Muscle layer of colon (tissue), 2 donors: ENCODE measurements around the gene PDZRN4.

ENCODE experiments used
- H3K27ac ChIP-seq: one replicate; pipeline ENCODE4 v1.7.0; 2013; ENCODE audit warnings: low read depth, mild to moderate bottlenecking, low read length, moderate library complexity
- H3K27me3 ChIP-seq, 2 donors: one replicate each; pipeline ENCODE4 v1.7.0; 2013; ENCODE audit warnings: low read length in 2 of 2, mild to moderate bottlenecking in 2 of 2; ENCODE audit not compliant: insufficient read depth in 2 of 2, control insufficient read depth in 1 of 2
- H3K36me3 ChIP-seq: one replicate; pipeline ENCODE4 v1.7.0; 2013; ENCODE audit warnings: mild to moderate bottlenecking, low read length; ENCODE audit not compliant: insufficient read depth
- H3K4me1 ChIP-seq: one replicate; pipeline ENCODE4 v1.7.0; 2013; ENCODE audit warnings: mild to moderate bottlenecking, low read length; ENCODE audit not compliant: insufficient read depth
- H3K4me3 ChIP-seq, 2 donors: one replicate each; pipeline ENCODE4 v1.7.0; 2013; ENCODE audit warnings: low read length in 2 of 2, low read depth in 1 of 2, mild to moderate bottlenecking in 1 of 2, moderate library complexity in 1 of 2
- H3K9ac ChIP-seq: one replicate; pipeline ENCODE4 v1.7.0; 2013; ENCODE audit warnings: low read length
- H3K9me3 ChIP-seq: one replicate; pipeline ENCODE4 v1.7.0; 2013; ENCODE audit warnings: mild to moderate bottlenecking, low read length
- donor health status: abdominal sarcoma.
- donor health status: Adenocarcinoma of cecum.

The PDZRN4 gene

GRCh38 chr12:41436076-41436475 is 248.0 kb downstream of the PDZRN4 start:
- Histone ChIP-seq H3K27ac (no peak overlapping the region), H3K4me3 (no peak overlapping the region), H3K36me3 (no peaks in the 10 kb centered on the region), H3K9ac (no peak overlapping the region), H3K27me3 (no peaks in the 10 kb centered on the region), H3K4me1 (peaks cover 8% of the 10 kb centered on the region), H3K9me3 (no peaks in the 10 kb centered on the region)

DNA sequence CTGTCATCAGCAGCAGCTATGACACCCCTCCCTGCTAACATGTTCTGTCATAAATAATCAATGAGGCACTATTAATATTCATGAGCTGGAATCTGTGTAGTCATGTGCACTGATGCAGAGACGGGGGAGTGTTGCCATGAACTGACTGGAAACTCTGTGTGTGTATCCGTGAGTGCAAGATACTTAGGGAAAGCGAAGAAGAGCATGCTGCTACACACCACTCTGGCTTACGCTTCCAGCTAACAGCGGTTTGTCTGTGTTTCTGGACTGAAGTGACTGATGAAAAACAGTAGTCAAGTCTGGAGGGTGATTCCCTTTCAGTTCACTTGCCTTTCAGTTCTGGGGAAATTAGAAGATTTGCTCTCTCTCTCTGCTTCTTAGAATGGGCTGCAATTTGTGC is 249.4 kb downstream of the PDZRN4 start:
- Histone ChIP-seq H3K27ac (no peak overlapping the region), H3K9ac (no peak overlapping the region), H3K36me3 (no peaks in the 10 kb centered on the region), H3K4me1 (peaks cover 10% of the 10 kb centered on the region), H3K9me3 (no peaks in the 10 kb centered on the region), H3K4me3 (no peak overlapping the region), H3K27me3 (no peaks in the 10 kb centered on the region)

GRCh38 chr12:41438854-41439541 is 250.9 kb downstream of the PDZRN4 start:
- no peak overlapping the region for H3K4me3 ChIP-seq
- H3K9ac ChIP-seq, result no peak overlapping the region
- H3K9me3 ChIP-seq, result no peaks in the 10 kb centered on the region
- H3K27ac ChIP-seq, result no peak overlapping the region
- no peaks in the 10 kb centered on the region for H3K27me3 ChIP-seq
- no peaks in the 10 kb centered on the region for H3K36me3 ChIP-seq
- peaks cover 24% of the 10 kb centered on the region for H3K4me1 ChIP-seq

DNA sequence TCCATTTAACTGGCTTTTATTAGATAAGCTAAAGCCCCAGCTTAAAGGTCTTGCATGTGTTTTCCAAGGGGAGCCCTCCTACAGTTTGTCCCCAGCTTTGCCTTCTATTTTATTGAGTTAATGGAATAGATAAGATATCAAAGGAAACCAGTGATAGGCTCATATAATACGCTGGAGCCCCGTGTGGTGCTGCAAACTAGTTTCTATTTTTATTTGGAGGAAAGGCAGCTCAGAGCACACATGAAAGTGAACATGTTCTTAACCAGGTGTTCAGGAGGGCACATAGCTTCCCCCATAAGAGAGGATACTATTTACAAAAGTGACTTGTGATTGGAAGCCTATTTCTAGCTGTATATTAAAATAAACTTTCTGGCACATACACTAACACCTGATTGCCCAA is 251.7 kb downstream of the PDZRN4 start:
- no peak overlapping the region for H3K9ac ChIP-seq
- H3K36me3 ChIP-seq, result no peaks in the 10 kb centered on the region
- no peaks in the 10 kb centered on the region for H3K27me3 ChIP-seq
- no peak overlapping the region for H3K27ac ChIP-seq
- H3K4me3 ChIP-seq, result no peak overlapping the region
- no peaks in the 10 kb centered on the region for H3K9me3 ChIP-seq
- H3K4me1 ChIP-seq, result peaks cover 27% of the 10 kb centered on the region

DNA sequence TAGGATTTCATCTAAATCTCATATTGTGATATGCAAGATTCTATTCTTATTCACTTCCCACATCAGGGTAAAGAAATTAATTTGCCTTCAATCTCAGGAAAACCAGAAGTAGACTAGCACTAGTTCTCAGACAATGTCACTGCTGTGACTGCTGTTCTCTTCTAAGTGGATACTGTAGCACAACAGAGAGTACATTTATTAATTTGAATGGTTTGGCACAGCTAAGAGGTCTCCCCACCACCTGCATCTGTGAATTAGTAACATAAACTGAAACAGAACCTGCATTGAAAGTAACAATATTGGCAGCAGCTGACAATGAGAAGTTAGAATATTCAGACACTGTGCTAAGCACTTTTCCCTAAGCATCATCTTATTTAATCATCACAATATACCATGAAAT is 253.1 kb downstream of the PDZRN4 start:
- H3K4me3 ChIP-seq, result no peak overlapping the region
- H3K36me3 ChIP-seq, result no peaks in the 10 kb centered on the region
- no peaks in the 10 kb centered on the region for H3K27me3 ChIP-seq
- H3K9me3 ChIP-seq, result no peaks in the 10 kb centered on the region
- H3K4me1 ChIP-seq, result peaks cover 27% of the 10 kb centered on the region
- no peak overlapping the region for H3K9ac ChIP-seq
- H3K27ac ChIP-seq, result no peak overlapping the region

GRCh38 chr12:41442896-41443295 is 254.8 kb downstream of the PDZRN4 start:
- no peaks in the 10 kb centered on the region for H3K9me3 ChIP-seq
- H3K27me3 ChIP-seq, result no peaks in the 10 kb centered on the region
- no peak overlapping the region for H3K27ac ChIP-seq
- H3K4me1 ChIP-seq, result peaks cover 26% of the 10 kb centered on the region
- H3K36me3 ChIP-seq, result no peaks in the 10 kb centered on the region
- H3K4me3 ChIP-seq, result no peak overlapping the region
- H3K9ac ChIP-seq, result no peak overlapping the region

- H3K27ac ChIP-seq, result no peak overlapping the region
- peaks cover 22% of the 10 kb centered on the region for H3K4me1 ChIP-seq
- H3K36me3 ChIP-seq, result no peaks in the 10 kb centered on the region
- no peaks in the 10 kb centered on the region for H3K9me3 ChIP-seq
- H3K27me3 ChIP-seq, result no peaks in the 10 kb centered on the region
- H3K9ac ChIP-seq, result no peak overlapping the region
- H3K4me3 ChIP-seq, result no peak overlapping the region
Measured at GRCh38 chr12:41443690-41444089, 255.6 kb downstream of the PDZRN4 start.

DNA sequence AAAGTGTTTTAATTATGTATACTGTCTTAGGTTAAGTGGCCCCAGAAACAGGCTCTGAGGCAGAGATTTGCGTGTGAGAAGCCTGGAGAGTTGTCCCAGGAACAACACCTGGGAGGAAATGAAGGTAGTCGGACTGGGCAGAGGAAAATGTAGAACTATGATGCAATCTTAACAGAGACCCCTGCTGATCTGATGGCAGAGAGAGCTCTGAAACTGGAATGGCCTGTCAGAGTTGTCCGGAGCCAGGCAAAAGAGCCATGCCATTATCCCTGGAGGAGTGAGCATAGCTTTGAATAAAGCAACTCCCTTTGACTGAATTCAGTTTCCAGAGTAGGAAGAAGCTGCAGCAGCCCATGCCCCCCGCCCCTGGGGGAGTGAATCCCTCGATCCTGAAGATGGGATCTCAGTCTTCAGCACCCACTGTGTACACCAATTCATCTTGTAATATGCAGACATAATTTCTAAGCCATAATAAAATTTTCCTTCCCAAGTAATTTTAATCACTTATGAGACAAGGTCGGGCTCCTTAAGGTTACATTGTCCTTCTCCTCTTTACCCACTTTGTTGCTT is 264.8 kb downstream of the PDZRN4 start:
- H3K4me1 ChIP-seq, result no peaks in the 10 kb centered on the region
- no peaks in the 10 kb centered on the region for H3K36me3 ChIP-seq

DNA sequence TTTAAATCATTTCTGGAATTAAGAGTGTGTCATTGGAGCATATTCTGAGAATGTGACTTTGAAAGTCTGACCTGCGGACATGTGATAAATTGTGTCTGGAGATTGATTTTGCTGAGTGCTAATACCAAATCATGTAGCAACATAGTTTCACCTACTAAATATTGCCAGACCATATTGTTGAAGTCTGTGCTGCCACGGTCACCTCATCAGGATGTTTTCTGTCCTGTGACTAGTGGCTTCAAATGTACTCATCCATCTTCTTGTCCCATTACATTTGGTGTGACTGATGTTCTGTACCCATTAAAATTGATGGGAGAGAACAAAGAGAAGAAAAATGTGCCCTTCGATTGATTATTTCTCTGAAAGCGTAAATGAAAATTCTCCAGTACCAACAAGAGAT is 265.3 kb downstream of the PDZRN4 start:
- no peak overlapping the region for H3K4me3 ChIP-seq
- H3K9me3 ChIP-seq, result no peaks in the 10 kb centered on the region
- no peak overlapping the region for H3K27ac ChIP-seq
- H3K36me3 ChIP-seq, result no peaks in the 10 kb centered on the region
- H3K9ac ChIP-seq, result no peak overlapping the region
- H3K4me1 ChIP-seq, result peaks cover 1% of the 10 kb centered on the region
- no peaks in the 10 kb centered on the region for H3K27me3 ChIP-seq

More for the DNA sequence above, 264.8 kb downstream of the PDZRN4 start:
- H3K9me3 ChIP-seq, result no peaks in the 10 kb centered on the region
- H3K4me3 ChIP-seq, result no peak overlapping the region
- no peak overlapping the region for H3K9ac ChIP-seq
- no peak overlapping the region for H3K27ac ChIP-seq
- no peaks in the 10 kb centered on the region for H3K27me3 ChIP-seq

- Histone ChIP-seq H3K9me3 (no peaks in the 10 kb centered on the region), H3K4me1 (peaks cover 7% of the 10 kb centered on the region), H3K9ac (no peak overlapping the region), H3K27me3 (no peaks in the 10 kb centered on the region), H3K27ac (no peak overlapping the region), H3K36me3 (no peaks in the 10 kb centered on the region), H3K4me3 (no peak overlapping the region)
Measured at GRCh38 chr12:41459111-41459905, 271.2 kb downstream of the PDZRN4 start.

- Histone ChIP-seq H3K4me3 (no peak overlapping the region), H3K9me3 (no peaks in the 10 kb centered on the region), H3K4me1 (peaks cover 7% of the 10 kb centered on the region), H3K9ac (no peak overlapping the region), H3K27ac (no peak overlapping the region), H3K36me3 (no peaks in the 10 kb centered on the region), H3K27me3 (no peaks in the 10 kb centered on the region)
Measured at GRCh38 chr12:41459906-41460214, 271.7 kb downstream of the PDZRN4 start.
